Measurements from ENCODE around the gene APC.

- TF ChIP-seq CTCF (conservative IDR thresholded peaks at IDR 0.05) (no peak), ZFX (IDR thresholded peaks at IDR 0.05) (no peak)
Observed at GRCh38 chr5:112763165-112763564, 25.5 kb downstream of the APC start.
